Loucy (cell line): ENCODE results near the gene HLF.

Experiments used
- H2AFZ ChIP-seq: fragments of 200-600 bp; sonication (generic); 2 replicates; pipeline ENCODE4 v1.6.0; 2016; ENCODE audit warnings: antibody characterized with exemption, mild to moderate bottlenecking, low read length, moderate library complexity
- H3F3A ChIP-seq: fragments of 200-600 bp; 2 replicates; pipeline ENCODE4 v1.6.0; 2016; ENCODE audit warnings: antibody characterized with exemption, low read depth, mild to moderate bottlenecking
- H3K27me3 ChIP-seq: fragments of 200-600 bp; sonication (generic); 2 replicates; pipeline ENCODE4 v1.6.1; 2014; ENCODE audit warnings: low read length, mild to moderate bottlenecking; ENCODE audit not compliant: insufficient read depth, poor library complexity, severe bottlenecking
- H3K36me3 ChIP-seq: fragments of 200-600 bp; sonication (generic); 2 replicates; pipeline ENCODE4 v1.6.1; 2016; ENCODE audit warnings: low read length; ENCODE audit not compliant: insufficient read depth
- H3K4me1 ChIP-seq: fragments of 200-600 bp; sonication (generic); 2 replicates; pipeline ENCODE4 v1.5.1; 2014; ENCODE audit warnings: low read length, mild to moderate bottlenecking; ENCODE audit not compliant: insufficient read depth, poor library complexity, severe bottlenecking
- H3K4me2 ChIP-seq: fragments of 200-600 bp; sonication (generic); 2 replicates; pipeline ENCODE4 v1.6.0; 2014; ENCODE audit warnings: antibody characterized with exemption, low read length, low read depth, mild to moderate bottlenecking; ENCODE audit not compliant: poor library complexity, severe bottlenecking
- H3K4me3 ChIP-seq: fragments of 200-600 bp; sonication (generic); 2 replicates; pipeline ENCODE4 v1.5.1; 2014; ENCODE audit warnings: low read length, mild to moderate bottlenecking, mixed read lengths; ENCODE audit not compliant: poor library complexity, severe bottlenecking
- H3K79me2 ChIP-seq: fragments of 200-600 bp; sonication (generic); 2 replicates; pipeline ENCODE4 v1.6.1; 2014; ENCODE audit warnings: low read length; ENCODE audit not compliant: insufficient read depth
- H3K9ac ChIP-seq: fragments of 200-600 bp; sonication (generic); 2 replicates; pipeline ENCODE4 v1.6.0; 2014; ENCODE audit warnings: mild to moderate bottlenecking, low read depth, low read length, moderate library complexity; ENCODE audit not compliant: poor library complexity, severe bottlenecking
- H3K9me2 ChIP-seq: fragments of 200-600 bp; sonication (generic); replicated peaks from 2 replicates; pipeline ENCODE4 v1.6.1; 2016; ENCODE audit warnings: low read depth, low read length, mixed read lengths
- H3K9me3 ChIP-seq: fragments of 200-600 bp; sonication (generic); 2 replicates; pipeline ENCODE4 v1.6.1; 2014; ENCODE audit warnings: mild to moderate bottlenecking, antibody characterized with exemption, low read length, low read depth; ENCODE audit not compliant: insufficient read depth
- H4K20me1 ChIP-seq: fragments of 200-600 bp; sonication (generic); 2 replicates; pipeline ENCODE4 v1.6.0; 2014; ENCODE audit warnings: antibody characterized with exemption, low read length, mild to moderate bottlenecking; ENCODE audit not compliant: insufficient read depth, poor library complexity, severe bottlenecking
- EZH2phosphoT487 ChIP-seq: fragments of 200-600 bp; IDR thresholded peaks from 2 replicates; pipeline ENCODE4 v1.6.1; 2018; ENCODE audit warnings: antibody characterized with exemption, mild to moderate bottlenecking, moderate library complexity, borderline replicate concordance
- TF ChIP-seq, protein P1 (sequence below): fragments of 200-600 bp; sonication (generic); conservative IDR thresholded peaks from 2 replicates; pipeline ENCODE4 v1.5.1; 2014; ENCODE audit warnings: mild to moderate bottlenecking, antibody characterized with exemption, low read length

The HLF gene

DNA sequence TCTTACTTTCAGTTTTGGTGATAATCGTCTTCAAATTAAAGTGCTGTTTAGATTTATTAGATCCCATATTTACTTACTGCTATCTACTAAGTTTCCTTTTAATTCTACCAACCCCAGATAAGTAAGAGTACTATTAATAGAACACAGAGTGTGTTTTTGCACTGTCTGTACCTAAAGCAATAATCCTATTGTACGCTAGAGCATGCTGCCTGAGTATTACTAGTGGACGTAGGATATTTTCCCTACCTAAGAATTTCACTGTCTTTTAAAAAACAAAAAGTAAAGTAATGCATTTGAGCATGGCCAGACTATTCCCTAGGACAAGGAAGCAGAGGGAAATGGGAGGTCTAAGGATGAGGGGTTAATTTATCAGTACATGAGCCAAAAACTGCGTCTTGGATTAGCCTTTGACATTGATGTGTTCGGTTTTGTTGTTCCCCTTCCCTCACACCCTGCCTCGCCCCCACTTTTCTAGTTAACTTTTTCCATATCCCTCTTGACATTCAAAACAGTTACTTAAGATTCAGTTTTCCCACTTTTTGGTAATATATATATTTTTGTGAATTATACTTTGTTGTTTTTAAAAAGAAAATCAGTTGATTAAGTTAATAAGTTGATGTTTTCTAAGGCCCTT lies 56.8 kb downstream of the HLF start:
- H3K4me2 ChIP-seq, result no peak overlapping the region
- H3K36me3 ChIP-seq, result no peaks in the 10 kb centered on the region

DNA sequence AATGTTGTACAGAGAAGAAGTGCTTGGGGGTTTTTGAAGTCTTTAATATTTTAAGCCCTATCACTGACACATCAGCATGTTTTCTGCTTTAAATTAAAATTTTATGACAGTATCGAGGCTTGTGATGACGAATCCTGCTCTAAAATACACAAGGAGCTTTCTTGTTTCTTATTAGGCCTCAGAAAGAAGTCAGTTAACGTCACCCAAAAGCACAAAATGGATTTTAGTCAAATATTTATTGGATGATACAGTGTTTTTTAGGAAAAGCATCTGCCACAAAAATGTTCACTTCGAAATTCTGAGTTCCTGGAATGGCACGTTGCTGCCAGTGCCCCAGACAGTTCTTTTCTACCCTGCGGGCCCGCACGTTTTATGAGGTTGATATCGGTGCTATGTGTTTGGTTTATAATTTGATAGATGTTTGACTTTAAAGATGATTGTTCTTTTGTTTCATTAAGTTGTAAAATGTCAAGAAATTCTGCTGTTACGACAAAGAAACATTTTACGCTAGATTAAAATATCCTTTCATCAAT lies 57.8 kb downstream of the HLF start:
- no peak overlapping the region for H3K4me3 ChIP-seq
- TF ChIP-seq EZH2phosphoT487, result no peak
- TF ChIP-seq, protein P1, sequence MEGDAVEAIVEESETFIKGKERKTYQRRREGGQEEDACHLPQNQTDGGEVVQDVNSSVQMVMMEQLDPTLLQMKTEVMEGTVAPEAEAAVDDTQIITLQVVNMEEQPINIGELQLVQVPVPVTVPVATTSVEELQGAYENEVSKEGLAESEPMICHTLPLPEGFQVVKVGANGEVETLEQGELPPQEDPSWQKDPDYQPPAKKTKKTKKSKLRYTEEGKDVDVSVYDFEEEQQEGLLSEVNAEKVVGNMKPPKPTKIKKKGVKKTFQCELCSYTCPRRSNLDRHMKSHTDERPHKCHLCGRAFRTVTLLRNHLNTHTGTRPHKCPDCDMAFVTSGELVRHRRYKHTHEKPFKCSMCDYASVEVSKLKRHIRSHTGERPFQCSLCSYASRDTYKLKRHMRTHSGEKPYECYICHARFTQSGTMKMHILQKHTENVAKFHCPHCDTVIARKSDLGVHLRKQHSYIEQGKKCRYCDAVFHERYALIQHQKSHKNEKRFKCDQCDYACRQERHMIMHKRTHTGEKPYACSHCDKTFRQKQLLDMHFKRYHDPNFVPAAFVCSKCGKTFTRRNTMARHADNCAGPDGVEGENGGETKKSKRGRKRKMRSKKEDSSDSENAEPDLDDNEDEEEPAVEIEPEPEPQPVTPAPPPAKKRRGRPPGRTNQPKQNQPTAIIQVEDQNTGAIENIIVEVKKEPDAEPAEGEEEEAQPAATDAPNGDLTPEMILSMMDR, result no peak
- no peaks in the 10 kb centered on the region for H3K79me2 ChIP-seq
- no peaks in the 10 kb centered on the region for H3K4me1 ChIP-seq
- no peak overlapping the region for H2AFZ ChIP-seq
- H3K9me3 ChIP-seq, result no peaks in the 10 kb centered on the region
- H3F3A ChIP-seq, result no peaks in the 10 kb centered on the region
- no peaks in the 10 kb centered on the region for H4K20me1 ChIP-seq
- H3K9ac ChIP-seq, result no peak overlapping the region
- H3K9me2 ChIP-seq, result no peaks in the 10 kb centered on the region
- H3K4me2 ChIP-seq, result no peak overlapping the region
- H3K36me3 ChIP-seq, result no peaks in the 10 kb centered on the region
- no peaks in the 10 kb centered on the region for H3K27me3 ChIP-seq

More for the DNA sequence above, 56.8 kb downstream of the HLF start:
- no peaks in the 10 kb centered on the region for H3K9me3 ChIP-seq
- no peaks in the 10 kb centered on the region for H3K9me2 ChIP-seq
- H3K27me3 ChIP-seq, result no peaks in the 10 kb centered on the region
- H3K9ac ChIP-seq, result no peak overlapping the region
- no peaks in the 10 kb centered on the region for H3K79me2 ChIP-seq
- no peak overlapping the region for H2AFZ ChIP-seq
- no peak for TF ChIP-seq EZH2phosphoT487
- TF ChIP-seq, protein P1, result no peak
- H4K20me1 ChIP-seq, result no peaks in the 10 kb centered on the region
- H3F3A ChIP-seq, result no peaks in the 10 kb centered on the region
- H3K4me1 ChIP-seq, result no peaks in the 10 kb centered on the region
- no peak overlapping the region for H3K4me3 ChIP-seq

DNA sequence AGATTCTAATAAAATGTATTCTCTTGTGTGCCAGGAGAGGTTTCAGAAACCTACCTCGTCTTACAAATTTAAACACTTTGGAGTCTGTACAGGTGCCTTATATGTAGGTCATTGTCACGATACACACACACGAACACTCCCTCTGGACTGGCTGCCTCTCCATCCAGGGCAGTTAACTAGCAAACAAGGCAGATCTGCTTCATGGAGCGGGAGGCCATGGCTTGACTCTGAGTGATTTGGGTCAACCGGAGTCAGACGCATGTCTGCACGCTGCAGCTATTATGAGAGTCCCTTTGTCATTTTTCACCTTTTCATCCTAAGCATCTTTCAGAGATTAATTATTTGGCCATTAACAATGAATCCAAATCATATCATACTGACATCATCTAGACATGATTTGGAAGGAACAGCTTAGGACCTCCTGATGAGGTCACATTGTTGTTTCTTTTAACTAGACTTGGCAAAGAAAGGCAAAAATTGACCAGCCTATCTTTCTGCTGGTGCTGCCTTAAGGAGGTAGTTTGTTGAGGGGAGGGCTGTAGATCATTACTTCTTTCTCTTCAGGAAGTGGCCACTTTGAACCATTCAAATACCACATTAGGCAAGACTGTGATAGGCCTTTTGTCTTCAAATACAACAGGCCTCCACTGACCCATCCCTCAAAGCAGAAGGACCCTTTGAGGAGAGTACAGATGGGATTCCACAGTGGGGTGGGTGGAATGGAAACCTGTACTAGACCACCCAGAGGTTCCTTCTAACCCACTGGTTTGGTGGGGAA lies 58.9 kb downstream of the HLF start:
- Histone ChIP-seq H3K9me3 (no peaks in the 10 kb centered on the region), H3K27me3 (no peaks in the 10 kb centered on the region), H3K4me3 (no peak overlapping the region)

More for the DNA sequence above, 58.9 kb downstream of the HLF start:
- H3F3A ChIP-seq, result no peaks in the 10 kb centered on the region
- no peaks in the 10 kb centered on the region for H3K4me1 ChIP-seq
- H3K4me2 ChIP-seq, result no peak overlapping the region
- TF ChIP-seq, protein P1, result no peak
- TF ChIP-seq EZH2phosphoT487, result no peak
- H2AFZ ChIP-seq, result no peak overlapping the region
- no peaks in the 10 kb centered on the region for H3K79me2 ChIP-seq
- no peak overlapping the region for H3K9ac ChIP-seq
- H3K9me2 ChIP-seq, result no peaks in the 10 kb centered on the region
- H4K20me1 ChIP-seq, result no peaks in the 10 kb centered on the region
- H3K36me3 ChIP-seq, result no peaks in the 10 kb centered on the region
